Fibroblast of lung (primary cell): ENCODE measurements around the gene SCAF4.
"Not testable (repeated sequence)": the region's sequence is repeated elsewhere in the genome, so short reads cannot be mapped to it uniquely, and the experiment has no call there.

Experiments
- CTCF ChIP-seq, 2 donors: IDR thresholded peaks in 1 of 2; conservative IDR thresholded peaks in 1 of 2; 1 replicate in 1 of 2; 2 replicates in 1 of 2; pipeline ENCODE4 v1.5.1; 2011 to 2012; ENCODE audit warnings: low read length in 2 of 2, control low read depth in 1 of 2, inconsistent platforms in 1 of 2, low read depth in 1 of 2, mild to moderate bottlenecking in 1 of 2
- EZH2 ChIP-seq: IDR thresholded peaks from 2 replicates; pipeline ENCODE4 v1.5.1; 2012; ENCODE audit warnings: low read length, control low read depth, mild to moderate bottlenecking; ENCODE audit errors: missing control alignments

GRCh38 chr21:31765850-31766249 is 33.9 kb upstream of the SCAF4 start:
- TF ChIP-seq CTCF (conservative IDR thresholded peaks at IDR 0.05 in 1 of 2, IDR thresholded peaks at IDR 0.05 in 1 of 2; ENCODE audit: low read depth in 1 of 2, low read length in 2 of 2); EZH2: not testable (repeated sequence)
